ENCODE results near the gene DHRS7B.

DHRS7B gene

GRCh38 chr17:21161498-21162393 is 35.0 kb downstream of the DHRS7B start:
- DNase-seq: no peak

GRCh38 chr17:21162394-21162775 is 35.6 kb downstream of the DHRS7B start:
- DNase-seq: no peak

- DNase-seq: no peak
These were observed 36.3 kb downstream of the DHRS7B start for GRCh38 chr17:21163101-21163500.

- no peak for DNase-seq
These were observed 37.5 kb downstream of the DHRS7B start for GRCh38 chr17:21164216-21164615.

GRCh38 chr17:21164620-21165019 is 37.9 kb downstream of the DHRS7B start:
- no peak for DNase-seq

GRCh38 chr17:21165922-21166594 is 39.3 kb downstream of the DHRS7B start:
- DNase-seq: no peak

GRCh38 chr17:21166595-21167210 is 39.9 kb downstream of the DHRS7B start:
- no peak for DNase-seq

- DNase-seq: no peak
These were observed 40.5 kb downstream of the DHRS7B start for GRCh38 chr17:21167303-21167702.

- no peak for DNase-seq
These were observed 41.7 kb downstream of the DHRS7B start for GRCh38 chr17:21168555-21168865.

- no peak for DNase-seq
These were observed 42.7 kb downstream of the DHRS7B start for GRCh38 chr17:21169496-21169895.

GRCh38 chr17:21170809-21171208 is 44.0 kb downstream of the DHRS7B start:
- DNase-seq: no peak

GRCh38 chr17:21171309-21171922 is 44.7 kb downstream of the DHRS7B start:
- peak; percentile 30 for DNase-seq

GRCh38 chr17:21171970-21172510 is 45.3 kb downstream of the DHRS7B start:
- no peak for DNase-seq

- DNase-seq: no peak
These were observed 46.1 kb downstream of the DHRS7B start for GRCh38 chr17:21172846-21173245.

- DNase-seq: no peak
These were observed 46.8 kb downstream of the DHRS7B start for GRCh38 chr17:21173543-21173942.

GRCh38 chr17:21174186-21174585 is 47.4 kb downstream of the DHRS7B start:
- no peak for DNase-seq

GRCh38 chr17:21174713-21175112 is 47.9 kb downstream of the DHRS7B start:
- no peak for DNase-seq

- DNase-seq: no peak
These were observed 50.1 kb downstream of the DHRS7B start for GRCh38 chr17:21176773-21177395.

GRCh38 chr17:21177401-21177800 is 50.6 kb downstream of the DHRS7B start:
- DNase-seq: no peak

GRCh38 chr17:21177854-21178600 is 51.3 kb downstream of the DHRS7B start:
- DNase-seq: no peak

GRCh38 chr17:21183468-21183867 is 56.7 kb downstream of the DHRS7B start:
- DNase-seq: no peak

- no peak for DNase-seq
These were observed 57.8 kb downstream of the DHRS7B start for GRCh38 chr17:21184570-21184969.

Data from activated CD4-positive, alpha-beta T cell treated with anti-CD3 and anti-CD28 coated beads, Interleukin-2, Interleukin-6, amounts not matched to agents 100 ng/mL and 50 ng/mL, durations not matched to agents 16 hours and 8 hours (primary cell).